Measurements from ENCODE around the gene CABLES1.

GRCh38 chr18:23231340-23232021 lies 96.2 kb downstream of the CABLES1 start:
- TF ChIP-seq POLR2AphosphoS5 (IDR thresholded peaks at IDR 0.05; ENCODE audit: borderline replicate concordance, low read depth, low read length) (no peak), EZH2 (IDR thresholded peaks at IDR 0.05) (no peak), FOXP2 (optimal IDR thresholded peaks at IDR 0.05; ENCODE audit: control extremely low read depth, extremely low read length, insufficient read depth) (peak; percentile 23)

Data from SK-N-MC (cell line).